Glutamatergic neuron (in vitro differentiated cells): Measurements from ENCODE around the gene TSPYL6. TPM values are rescaled to one million over a fixed set of nuclear protein-coding genes. Genes with fewer than 3 reads are reported as not detected.

Source experiments
- DNase-seq: peaks from one replicate; pipeline ENCODE4 v3.0.0; 2022
- H3K27ac Mint-ChIP-seq: one replicate; pipeline ENCODE4 v1.8.0; 2020; ENCODE audit warnings: mild to moderate bottlenecking, mixed read lengths, inconsistent platforms; ENCODE audit not compliant: unreplicated experiment
- H3K27me3 Mint-ChIP-seq: one replicate; pipeline ENCODE4 v1.8.0; 2020; ENCODE audit warnings: mild to moderate bottlenecking, moderate library complexity, mixed read lengths, inconsistent platforms; ENCODE audit not compliant: unreplicated experiment
- H3K36me3 Mint-ChIP-seq: one replicate; pipeline ENCODE4 v1.8.0; 2020; ENCODE audit warnings: mild to moderate bottlenecking, mixed read lengths, inconsistent platforms; ENCODE audit not compliant: unreplicated experiment
- H3K4me1 Mint-ChIP-seq: one replicate; pipeline ENCODE4 v1.8.0; 2020; ENCODE audit warnings: mild to moderate bottlenecking, low read depth, mixed read lengths, inconsistent platforms; ENCODE audit not compliant: unreplicated experiment
- H3K4me3 Mint-ChIP-seq: one replicate; pipeline ENCODE4 v1.8.0; 2020; ENCODE audit warnings: mild to moderate bottlenecking, mixed read lengths, inconsistent platforms; ENCODE audit not compliant: unreplicated experiment
- H3K9me3 Mint-ChIP-seq: one replicate; pipeline ENCODE4 v1.8.0; 2020; ENCODE audit warnings: mild to moderate bottlenecking, moderate library complexity, mixed read lengths, inconsistent platforms; ENCODE audit not compliant: unreplicated experiment
- CTCF ChIP-seq: fragments of 200-600 bp; sonication (generic); IDR thresholded peaks from one replicate; pipeline ENCODE4 v1.5.0; 2021; ENCODE audit not compliant: partially characterized antibody, unreplicated experiment
- total RNA-seq: library from RNA; stranded (reverse); fragmentation: NEBNext Ultra II Directional; extraction: Animal tissue kit (Norgen Biotek cat#: 25700); gene quantifications from one replicate; pipeline ENCODE4 v1.2.1, GENCODE V29; 2021; ENCODE audit not compliant: unreplicated experiment

TSPYL6 gene
- total RNA-seq, 1 donor from 2014 or later = 0.27 TPM

DNA sequence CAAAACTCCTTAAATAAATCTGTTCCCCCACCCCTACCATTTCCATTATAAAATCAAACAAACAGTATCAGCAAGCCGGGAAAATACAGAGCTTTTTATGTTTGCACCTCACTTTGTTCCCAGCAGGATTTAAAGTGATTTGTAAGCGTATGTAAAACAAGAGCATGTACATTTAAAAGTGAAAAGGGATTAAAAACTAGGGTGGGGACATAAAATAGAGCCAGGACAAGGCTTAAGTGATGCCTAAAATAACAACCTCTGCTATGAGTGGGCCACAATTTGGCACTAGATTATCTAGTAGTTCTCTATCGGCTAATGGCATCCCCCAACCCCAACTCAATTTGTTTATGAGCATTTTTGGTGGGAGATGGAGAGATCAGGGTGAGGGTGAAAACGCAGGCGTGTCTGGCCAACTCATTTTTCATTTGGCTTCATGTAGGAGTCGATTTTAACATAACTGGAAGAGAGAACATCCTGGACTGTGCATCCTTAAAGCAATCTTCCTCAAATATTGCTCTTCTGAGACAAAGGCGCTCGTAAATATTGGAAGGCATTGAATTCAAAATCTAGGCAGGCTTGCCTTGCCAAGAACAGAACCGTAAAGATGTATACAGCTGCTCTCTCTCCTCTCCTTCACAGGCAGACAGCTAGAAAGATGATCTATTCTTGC is 34.5 kb upstream of the TSPYL6 start:
- Mint-ChIP-seq H3K4me1 (peaks cover 4% of the 10 kb centered on the region), H3K27me3 (no peaks in the 10 kb centered on the region), H3K36me3 (no peaks in the 10 kb centered on the region), H3K9me3 (no peaks in the 10 kb centered on the region), H3K4me3 (no peak overlapping the region), H3K27ac (no peak overlapping the region)
- no peak for DNase-seq
- no peak for TF ChIP-seq CTCF

- no peak overlapping the region for H3K4me3 Mint-ChIP-seq
- no peaks in the 10 kb centered on the region for H3K27me3 Mint-ChIP-seq
- H3K36me3 Mint-ChIP-seq = no peaks in the 10 kb centered on the region
- no peak for TF ChIP-seq CTCF
- H3K9me3 Mint-ChIP-seq = no peaks in the 10 kb centered on the region
- H3K4me1 Mint-ChIP-seq = peaks cover 4% of the 10 kb centered on the region
- no peak overlapping the region for H3K27ac Mint-ChIP-seq
- no peak for DNase-seq
These were observed 33.9 kb upstream of the TSPYL6 start for GRCh38 chr2:54289917-54290316.

GRCh38 chr2:54287532-54287931 is 31.5 kb upstream of the TSPYL6 start:
- TF ChIP-seq CTCF = no peak
- no peak for DNase-seq
- Mint-ChIP-seq H3K4me3 (no peak overlapping the region), H3K36me3 (no peaks in the 10 kb centered on the region), H3K27me3 (no peaks in the 10 kb centered on the region), H3K4me1 (peaks cover 9% of the 10 kb centered on the region), H3K9me3 (no peaks in the 10 kb centered on the region), H3K27ac (no peak overlapping the region)

DNA sequence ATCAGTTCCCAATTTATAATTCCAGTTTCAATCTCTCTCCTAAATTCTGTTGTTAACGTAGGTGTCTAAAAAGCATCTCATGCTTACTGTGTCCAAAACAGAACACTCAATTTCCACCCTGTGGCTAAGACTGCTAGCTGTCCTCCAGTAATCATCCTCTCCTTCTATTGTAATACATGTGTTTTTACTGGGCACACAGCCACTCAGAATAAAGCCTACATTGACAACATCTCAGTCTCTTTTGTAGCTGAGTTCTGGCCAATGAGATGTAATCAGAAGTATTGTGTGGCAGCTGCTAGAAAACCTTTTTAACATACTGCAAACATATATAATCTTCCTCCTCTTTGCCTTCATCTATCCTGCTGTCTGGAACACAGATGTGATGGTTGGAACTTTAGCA is 29.4 kb upstream of the TSPYL6 start:
- Mint-ChIP-seq H3K27ac (no peak overlapping the region), H3K27me3 (no peaks in the 10 kb centered on the region), H3K4me3 (no peak overlapping the region), H3K9me3 (no peaks in the 10 kb centered on the region), H3K4me1 (peaks cover 13% of the 10 kb centered on the region), H3K36me3 (no peaks in the 10 kb centered on the region)
- no peak for TF ChIP-seq CTCF
- no peak for DNase-seq

- H3K9me3 Mint-ChIP-seq = no peaks in the 10 kb centered on the region
- DNase-seq = no peak
- peaks cover 13% of the 10 kb centered on the region for H3K4me1 Mint-ChIP-seq
- H3K4me3 Mint-ChIP-seq = no peak overlapping the region
- no peaks in the 10 kb centered on the region for H3K36me3 Mint-ChIP-seq
- TF ChIP-seq CTCF = no peak
- no peak overlapping the region for H3K27ac Mint-ChIP-seq
- H3K27me3 Mint-ChIP-seq = no peaks in the 10 kb centered on the region
These were observed 28.8 kb upstream of the TSPYL6 start for GRCh38 chr2:54284826-54285225.
